K562 (cell line): ENCODE results near the gene CNNM2. TPM values are rescaled to one million over a fixed set of nuclear protein-coding genes. Genes with fewer than 3 reads are reported as not detected.

ENCODE experiments used
- ATAC-seq: fragments of 200-7000 bp; cut with Tn5 transposase; 3 replicates; pipeline ENCODE4 v1.9.1; 2020; ENCODE audit warnings: moderate library complexity
- BruUV-seq: library from RNA; stranded (reverse); fragments of 400-500 nt; replicated peaks from 2 replicates; lab custom pipeline; 2021; lab: Mats Ljungman, UMichigan
- CTCF ChIA-PET: fragments of 300-600 bp; formaldehyde crosslinking; extraction: SDS; loops from one replicate; lab custom pipeline; 2021; ENCODE audit warnings: low intra/inter-chr PET ratio; lab: Yijun Ruan, JAX
- POLR2A ChIA-PET: fragments of 300-600, 350-650 bp; sonication (Branson Sonifier 250); formaldehyde crosslinking; extraction: SDS; loops from one replicate; lab custom pipeline; 2021; ENCODE audit warnings: antibody characterized with exemption, inconsistent platforms; lab: Yijun Ruan, JAX
- DNase-seq, 4 experiments: peaks; one replicate each; pipeline versions ENCODE4 v3.0.0 to v3.0.0-alpha.2; 2011 to 2018; ENCODE audit warnings: low spot score in 3 of 4, mixed read lengths in 3 of 4; ENCODE audit errors: extremely low read depth in 1 of 4
- FAIRE-seq: peaks from 2 replicates; lab custom pipeline; 2011; peaks lifted over from hg19 to GRCh38; lab: Jason Lieb, UNC
- H2AFZ ChIP-seq: 2 replicates; pipeline ENCODE4 v1.6.0; 2011; ENCODE audit warnings: low read depth, low read length, control low read depth, inconsistent platforms
- H3K27ac ChIP-seq: fragments of 200-600 bp; 3 replicates; pipeline ENCODE4 v1.8.0; 2011; ENCODE audit warnings: low read depth, mild to moderate bottlenecking, control low read depth, inconsistent platforms, low read length, moderate library complexity, mixed read lengths; ENCODE audit errors: extremely low read depth
- H3K27me3 ChIP-seq, 2 experiments: fragments of 300-600 bp in 1 of 2; 2 replicates in 1 of 2; 3 replicates in 1 of 2; pipeline versions ENCODE4 v1.6.0 to v1.8.0; 2011; ENCODE audit warnings: inconsistent platforms in 2 of 2, low read length in 2 of 2, mild to moderate bottlenecking in 1 of 2, mixed read lengths in 1 of 2, moderate library complexity in 1 of 2; ENCODE audit not compliant: control insufficient read depth in 2 of 2, insufficient read depth in 2 of 2
- H3K36me3 ChIP-seq: fragments of 300-600 bp; 3 replicates; pipeline ENCODE4 v1.8.0; 2011; ENCODE audit warnings: mild to moderate bottlenecking, low read length, inconsistent platforms; ENCODE audit not compliant: control insufficient read depth, insufficient read depth
- H3K4me1 ChIP-seq, 2 experiments: fragments of 200-600 bp in 1 of 2; replicated peaks in 1 of 2; 2 replicates in 1 of 2; 3 replicates in 1 of 2; pipeline versions ENCODE4 v1.5.1 to v1.8.0; 2011; ENCODE audit warnings: inconsistent platforms in 2 of 2, low read length in 2 of 2, mild to moderate bottlenecking in 1 of 2, mixed read lengths in 1 of 2, moderate library complexity in 1 of 2; ENCODE audit not compliant: control insufficient read depth in 2 of 2, insufficient read depth in 2 of 2
- H3K4me2 ChIP-seq: 2 replicates; pipeline ENCODE4 v1.6.1; 2011; ENCODE audit warnings: low read length, control low read depth, inconsistent platforms, mixed read lengths; ENCODE audit not compliant: insufficient read depth
- H3K4me3 ChIP-seq: fragments of 200-600 bp; sonication (generic), shearing (Covaris generic); 2 replicates; pipeline ENCODE4 v1.5.1; 2016; ENCODE audit warnings: control low read depth, inconsistent platforms
- H3K79me2 ChIP-seq: fragments of 200-600 bp; 3 replicates; pipeline ENCODE4 v1.8.0; 2011; ENCODE audit warnings: low read length, inconsistent platforms; ENCODE audit not compliant: control insufficient read depth, insufficient read depth
- H3K9ac ChIP-seq, 2 experiments: 2 replicates each; pipeline versions ENCODE4 v1.6.0 to v1.6.1; 2011; ENCODE audit warnings: low read depth in 2 of 2, low read length in 2 of 2, control low read depth in 1 of 2, inconsistent platforms in 1 of 2, mild to moderate bottlenecking in 1 of 2, mixed read lengths in 1 of 2; ENCODE audit not compliant: insufficient read depth in 1 of 2
- H3K9me1 ChIP-seq: one replicate; pipeline ENCODE4 v1.6.0; 2011; ENCODE audit warnings: inconsistent platforms, mild to moderate bottlenecking, low read length, moderate library complexity; ENCODE audit not compliant: control insufficient read depth, insufficient read depth
- H3K9me3 ChIP-seq: replicated peaks from 2 replicates; pipeline ENCODE4 v1.5.1; 2011; ENCODE audit warnings: low read depth, low read length, inconsistent platforms; ENCODE audit not compliant: control insufficient read depth, insufficient read depth
- H4K20me1 ChIP-seq: replicated peaks from 2 replicates; pipeline ENCODE4 v1.6.1; 2011; ENCODE audit warnings: low read length, inconsistent platforms, mixed read lengths; ENCODE audit not compliant: control insufficient read depth, insufficient read depth
- KDM2B ChIP-seq: fragments of 250-450 bp; sonication (Bioruptor Pico); IDR thresholded peaks from 2 replicates; pipeline ENCODE4 v1.8.0; 2021; ENCODE audit warnings: mild to moderate bottlenecking, moderate library complexity
- KLF6 ChIP-seq: fragments of 250-450 bp; sonication (Bioruptor Pico); IDR thresholded peaks from 2 replicates; pipeline ENCODE4 v1.4.0; 2020; ENCODE audit warnings: mild to moderate bottlenecking, moderate library complexity, borderline replicate concordance
- MAFK ChIP-seq: IDR thresholded peaks from 2 replicates; pipeline ENCODE4 v1.6.1; 2011; ENCODE audit warnings: low read length, improper control_type of control experiment
- MCM3 ChIP-seq: fragments of 450-650 bp; IDR thresholded peaks from 2 replicates; pipeline ENCODE4 v1.6.1; 2016
- MTF1 ChIP-seq: fragments of 250-450 bp; sonication (Bioruptor Pico); IDR thresholded peaks from 2 replicates; pipeline ENCODE4 v1.9.0; 2021; ENCODE audit warnings: moderate library complexity, mild to moderate bottlenecking, inconsistent platforms, borderline replicate concordance
- NFE2 ChIP-seq: IDR thresholded peaks from 2 replicates; pipeline ENCODE4 v1.6.1; 2014; ENCODE audit warnings: antibody characterized with exemption, low read depth
- POLR2AphosphoS5 ChIP-seq: IDR thresholded peaks from 2 replicates; pipeline ENCODE4 v1.6.1; 2011; ENCODE audit warnings: mild to moderate bottlenecking, low read depth, low read length, moderate library complexity; ENCODE audit not compliant: control insufficient read depth, insufficient read depth
- RB1 ChIP-seq: fragments of 450-650 bp; IDR thresholded peaks from 2 replicates; pipeline ENCODE4 v1.6.1; 2017; ENCODE audit warnings: low read depth, mild to moderate bottlenecking
- SIN3A ChIP-seq, 2 experiments: fragments of 150-350 bp in 1 of 2; IDR thresholded peaks; 2 replicates each; pipeline ENCODE4 v1.6.1; 2011 to 2016; ENCODE audit warnings: borderline replicate concordance in 2 of 2, low read depth in 2 of 2, low read length in 2 of 2, mild to moderate bottlenecking in 2 of 2, moderate library complexity in 2 of 2; ENCODE audit not compliant: control insufficient read depth in 1 of 2
- SMAD2 ChIP-seq: fragments of 150-350 bp; IDR thresholded peaks from 2 replicates; pipeline ENCODE4 v1.6.1; 2014; ENCODE audit warnings: low read depth, mild to moderate bottlenecking, low read length
- TAL1 ChIP-seq: fragments of 450-650 bp; IDR thresholded peaks from 2 replicates; pipeline ENCODE4 v1.6.1; 2016; ENCODE audit warnings: mild to moderate bottlenecking
- ZNF507 ChIP-seq: conservative IDR thresholded peaks from 2 replicates; pipeline ENCODE4 v1.6.1; 2017; ENCODE audit warnings: missing genetic modification characterization, missing compliant biosample characterization
- WGBS: fragments of 100-300 bp; shearing (Covaris generic); methylation state at CpG from one replicate; pipeline ENCODE4 v1.1.6; 2016; ENCODE audit warnings: low coverage, mixed read lengths; ENCODE audit not compliant: insufficient coverage; ENCODE audit errors: missing lambda C conversion rate; 5-methylcytosine and 5-hydroxymethylcytosine counted together
- in situ Hi-C: fragments of 300-500 bp; cut with MboI; formaldehyde crosslinking; loops from 4 replicates; pipeline ENCODE4 v1.15.0; 2018; ENCODE audit warnings: inconsistent platforms, mixed read lengths
- intact Hi-C: fragments of 100-400 bp; cut with micrococcal nuclease; formaldehyde crosslinking; loops from 2 replicates; pipeline ENCODE4 v1.14.2; 2022
- polyA plus RNA-seq, 8 experiments: library from polyadenylated mRNA; depleted of rRNA in 4 of 8; stranded (reverse) in 5 of 8; unstranded in 3 of 8; fragments of >200 nt; fragmentation: Nextera tagmentation in 2 of 8; fragmentation: Illumina TruSeq in 1 of 8; extraction: Ambion mirVana in 2 of 8; extraction: Trizol in 1 of 8; gene quantifications; 2 replicates each; pipeline versions ENCODE4 v1.2.1 to v1.2.3, GENCODE V29; 2011 to 2014; ENCODE audit warnings: inconsistent platforms in 1 of 8, missing spikeins in 1 of 8
- total RNA-seq, 7 experiments: library from RNA; depleted of rRNA in 6 of 7; stranded (reverse); fragments of >200 nt in 6 of 7; fragmentation: Illumina TruSeq in 2 of 7; extraction: Trizol in 2 of 7; gene quantifications; 2 replicates each; pipeline versions ENCODE4 v1.2.1 to v1.2.3, GENCODE V29; 2011 to 2021; ENCODE audit warnings: low replicate concordance in 1 of 7
- TF ChIP-seq, protein P1 (sequence below): fragments of 450-650 bp; IDR thresholded peaks from 2 replicates; pipeline ENCODE4 v1.6.1; 2016; ENCODE audit warnings: missing biosample characterization, missing genetic modification characterization
- TF ChIP-seq, protein P2 (sequence below): fragments of 450-650 bp; IDR thresholded peaks from 2 replicates; pipeline ENCODE4 v1.6.1; 2018; ENCODE audit not compliant: partially characterized antibody
- TF ChIP-seq, protein P3 (sequence below): sonication (generic); formaldehyde crosslinking; IDR thresholded peaks from 2 replicates; pipeline ENCODE4 v1.8.0; 2022; ENCODE audit warnings: mild to moderate bottlenecking, missing genetic modification reagents
- TF ChIP-seq, protein P4 (sequence below), 3 experiments: IDR thresholded peaks in 2 of 3; conservative IDR thresholded peaks in 1 of 3; 2 replicates each; pipeline ENCODE4 v1.5.1; 2011 to 2012; ENCODE audit warnings: low read length in 3 of 3, mild to moderate bottlenecking in 3 of 3, control low read depth in 2 of 3, improper control_type of control experiment in 1 of 3, inconsistent platforms in 1 of 3, low read depth in 1 of 3, mixed read lengths in 1 of 3, moderate library complexity in 1 of 3; ENCODE audit not compliant: insufficient read depth in 2 of 3

The CNNM2 gene
- total and polyA plus RNA-seq, 9 of the 15 experiments (the other 6 are each of a cell fraction or from before 2014, with no cell fraction given): 0.21 to 5.0 (median 1.3) TPM

DNA sequence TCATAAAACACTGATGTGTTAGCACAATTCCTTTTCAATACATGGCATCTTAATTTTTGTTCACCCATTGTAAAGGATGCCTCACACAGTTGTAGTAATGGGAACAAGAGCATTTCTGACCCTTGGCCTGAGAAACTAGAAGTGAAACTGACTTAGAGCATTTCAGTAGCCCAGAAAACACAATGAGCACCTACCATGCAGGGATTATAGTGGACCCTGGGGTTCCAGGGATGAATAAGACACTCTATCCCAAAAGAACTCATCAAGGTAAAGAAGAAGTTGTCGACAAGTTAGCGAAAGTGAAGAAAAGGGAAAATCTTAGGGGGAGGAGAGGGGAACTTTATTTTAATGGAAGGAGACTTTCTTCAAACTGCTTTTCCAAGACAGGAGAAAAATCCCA is 149.4 kb downstream of the CNNM2 start:
- intact Hi-C loops: loop anchor here (5.0 kb wide), 1 partner anchor 340 kb away; no protein-coding TSS in a partner anchor
- Histone ChIP-seq H2AFZ (no peak overlapping the region), H3K27ac (no peak overlapping the region), H3K27me3 (no peaks in the 10 kb centered on the region), H3K9ac (no peak overlapping the region), H3K4me3 (no peak overlapping the region), H3K4me2 (no peak overlapping the region), H3K4me1 (no peaks in the 10 kb centered on the region), H3K9me1 (no peaks in the 10 kb centered on the region), H3K36me3 (no peaks in the 10 kb centered on the region), H3K9me3 (no peaks in the 10 kb centered on the region), H3K79me2 (no peaks in the 10 kb centered on the region), H4K20me1 (0 out of 2 replicates have a peak, but pooled peaks cover 4% of the 10 kb centered on the region)
- POLR2A ChIA-PET: no interaction called here
- no peak for DNase-seq
- no peak for ATAC-seq
- no peak for FAIRE-seq
- CTCF ChIA-PET: interaction anchor here (4.2 kb wide), 1 partner anchor 150 kb away, joined by 61 read pairs; the partner anchor contains the start of gene CNNM2
- BruUV-seq: no TSS peak
- 94% methylated on average over 2 of the region's 2 CpGs for WGBS
- in situ Hi-C loops: loop anchor here (5.0 kb wide), 1 partner anchor 340 kb away; no protein-coding TSS in a partner anchor
- TF ChIP-seq, protein P1, sequence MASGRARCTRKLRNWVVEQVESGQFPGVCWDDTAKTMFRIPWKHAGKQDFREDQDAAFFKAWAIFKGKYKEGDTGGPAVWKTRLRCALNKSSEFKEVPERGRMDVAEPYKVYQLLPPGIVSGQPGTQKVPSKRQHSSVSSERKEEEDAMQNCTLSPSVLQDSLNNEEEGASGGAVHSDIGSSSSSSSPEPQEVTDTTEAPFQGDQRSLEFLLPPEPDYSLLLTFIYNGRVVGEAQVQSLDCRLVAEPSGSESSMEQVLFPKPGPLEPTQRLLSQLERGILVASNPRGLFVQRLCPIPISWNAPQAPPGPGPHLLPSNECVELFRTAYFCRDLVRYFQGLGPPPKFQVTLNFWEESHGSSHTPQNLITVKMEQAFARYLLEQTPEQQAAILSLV: no peak
- no peak for TF ChIP-seq TAL1
- TF ChIP-seq NFE2: no peak
- TF ChIP-seq RB1: no peak
- no peak for TF ChIP-seq KDM2B (CRISPR knock-in tag)
- no peak for TF ChIP-seq KLF6 (CRISPR knock-in tag)
- TF ChIP-seq, protein P2, sequence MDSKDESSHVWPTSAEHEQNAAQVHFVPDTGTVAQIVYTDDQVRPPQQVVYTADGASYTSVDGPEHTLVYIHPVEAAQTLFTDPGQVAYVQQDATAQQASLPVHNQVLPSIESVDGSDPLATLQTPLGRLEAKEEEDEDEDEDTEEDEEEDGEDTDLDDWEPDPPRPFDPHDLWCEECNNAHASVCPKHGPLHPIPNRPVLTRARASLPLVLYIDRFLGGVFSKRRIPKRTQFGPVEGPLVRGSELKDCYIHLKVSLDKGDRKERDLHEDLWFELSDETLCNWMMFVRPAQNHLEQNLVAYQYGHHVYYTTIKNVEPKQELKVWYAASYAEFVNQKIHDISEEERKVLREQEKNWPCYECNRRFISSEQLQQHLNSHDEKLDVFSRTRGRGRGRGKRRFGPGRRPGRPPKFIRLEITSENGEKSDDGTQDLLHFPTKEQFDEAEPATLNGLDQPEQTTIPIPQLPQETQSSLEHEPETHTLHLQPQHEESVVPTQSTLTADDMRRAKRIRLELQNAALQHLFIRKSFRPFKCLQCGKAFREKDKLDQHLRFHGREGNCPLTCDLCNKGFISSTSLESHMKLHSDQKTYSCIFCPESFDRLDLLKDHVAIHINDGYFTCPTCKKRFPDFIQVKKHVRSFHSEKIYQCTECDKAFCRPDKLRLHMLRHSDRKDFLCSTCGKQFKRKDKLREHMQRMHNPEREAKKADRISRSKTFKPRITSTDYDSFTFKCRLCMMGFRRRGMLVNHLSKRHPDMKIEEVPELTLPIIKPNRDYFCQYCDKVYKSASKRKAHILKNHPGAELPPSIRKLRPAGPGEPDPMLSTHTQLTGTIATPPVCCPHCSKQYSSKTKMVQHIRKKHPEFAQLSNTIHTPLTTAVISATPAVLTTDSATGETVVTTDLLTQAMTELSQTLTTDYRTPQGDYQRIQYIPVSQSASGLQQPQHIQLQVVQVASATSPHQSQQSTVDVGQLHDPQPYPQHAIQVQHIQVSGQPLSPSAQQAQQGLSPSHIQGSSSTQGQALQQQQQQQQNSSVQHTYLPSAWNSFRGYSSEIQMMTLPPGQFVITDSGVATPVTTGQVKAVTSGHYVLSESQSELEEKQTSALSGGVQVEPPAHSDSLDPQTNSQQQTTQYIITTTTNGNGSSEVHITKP: no peak
- no peak for TF ChIP-seq MTF1 (CRISPR knock-in tag)
- TF ChIP-seq, protein P3, sequence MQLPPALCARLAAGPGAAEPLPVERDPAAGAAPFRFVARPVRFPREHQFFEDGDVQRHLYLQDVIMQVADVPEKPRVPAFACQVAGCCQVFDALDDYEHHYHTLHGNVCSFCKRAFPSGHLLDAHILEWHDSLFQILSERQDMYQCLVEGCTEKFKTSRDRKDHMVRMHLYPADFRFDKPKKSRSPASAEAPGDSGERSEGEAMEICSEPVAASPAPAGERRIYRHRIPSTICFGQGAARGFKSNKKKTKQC (CRISPR knock-in tag): no peak
- no peak for TF ChIP-seq SIN3A (IDR thresholded peaks at IDR 0.05; ENCODE audit: borderline replicate concordance in 2 of 2, control insufficient read depth in 1 of 2, low read depth in 2 of 2, low read length in 2 of 2)
- TF ChIP-seq ZNF507: no peak
- no peak for TF ChIP-seq SMAD2
- TF ChIP-seq, protein P4, sequence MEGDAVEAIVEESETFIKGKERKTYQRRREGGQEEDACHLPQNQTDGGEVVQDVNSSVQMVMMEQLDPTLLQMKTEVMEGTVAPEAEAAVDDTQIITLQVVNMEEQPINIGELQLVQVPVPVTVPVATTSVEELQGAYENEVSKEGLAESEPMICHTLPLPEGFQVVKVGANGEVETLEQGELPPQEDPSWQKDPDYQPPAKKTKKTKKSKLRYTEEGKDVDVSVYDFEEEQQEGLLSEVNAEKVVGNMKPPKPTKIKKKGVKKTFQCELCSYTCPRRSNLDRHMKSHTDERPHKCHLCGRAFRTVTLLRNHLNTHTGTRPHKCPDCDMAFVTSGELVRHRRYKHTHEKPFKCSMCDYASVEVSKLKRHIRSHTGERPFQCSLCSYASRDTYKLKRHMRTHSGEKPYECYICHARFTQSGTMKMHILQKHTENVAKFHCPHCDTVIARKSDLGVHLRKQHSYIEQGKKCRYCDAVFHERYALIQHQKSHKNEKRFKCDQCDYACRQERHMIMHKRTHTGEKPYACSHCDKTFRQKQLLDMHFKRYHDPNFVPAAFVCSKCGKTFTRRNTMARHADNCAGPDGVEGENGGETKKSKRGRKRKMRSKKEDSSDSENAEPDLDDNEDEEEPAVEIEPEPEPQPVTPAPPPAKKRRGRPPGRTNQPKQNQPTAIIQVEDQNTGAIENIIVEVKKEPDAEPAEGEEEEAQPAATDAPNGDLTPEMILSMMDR (IDR thresholded peaks at IDR 0.05 in 2 of 3, conservative IDR thresholded peaks at IDR 0.05 in 1 of 3; ENCODE audit: insufficient read depth in 2 of 3, low read depth in 1 of 3, low read length in 3 of 3): no peak
- TF ChIP-seq MAFK: no peak
- no peak for TF ChIP-seq MCM3
- no peak for TF ChIP-seq POLR2AphosphoS5
